ENCODE results near the gene CISD3.

- TF ChIP-seq CTCF (IDR thresholded peaks at IDR 0.05) (no peak), POLR2A (IDR thresholded peaks at IDR 0.05) (no peak)
Observed at GRCh38 chr17:38783227-38783626, 53.1 kb downstream of the CISD3 start.
